Upper lobe of left lung (tissue), 6 donors: ENCODE data around the gene LDLRAD3. TPM values are rescaled to one million over a fixed set of nuclear protein-coding genes. Genes with fewer than 3 reads are reported as not detected.

Experiments
- ATAC-seq, 2 donors: fragments of 200-7000 bp; cut with Tn5 transposase; one replicate each; pipeline ENCODE4 v1.9.1; 2022; ENCODE audit warnings: mild to moderate bottlenecking in 2 of 2, moderate library complexity in 2 of 2; ENCODE audit not compliant: low FRiP score in 2 of 2
- DNase-seq, 2 donors: peaks; one replicate each; pipeline ENCODE4 v3.0.0-alpha.2; 2019 to 2020
- H3K27ac ChIP-seq, 4 donors: fragments of 200-600 bp; sonication (generic); one replicate each; pipeline ENCODE4 v1.5.1; 2016 to 2019
- H3K27me3 ChIP-seq, 4 donors: fragments of 200-600 bp; sonication (generic); one replicate each; pipeline ENCODE4 v1.5.1; 2017 to 2019
- H3K36me3 ChIP-seq, 4 donors: fragments of 200-600 bp; sonication (generic); one replicate each; pipeline ENCODE4 v1.5.1; 2016 to 2019
- H3K4me1 ChIP-seq, 4 donors: fragments of 200-600 bp; sonication (generic); one replicate each; pipeline ENCODE4 v1.5.1; 2018 to 2019
- H3K4me3 ChIP-seq, 4 donors: fragments of 200-600 bp; sonication (generic); one replicate each; pipeline ENCODE4 v1.5.1; 2017 to 2019; ENCODE audit warnings: mild to moderate bottlenecking in 2 of 4, moderate library complexity in 1 of 4
- H3K9me3 ChIP-seq, 4 donors: fragments of 200-600 bp; sonication (generic); one replicate each; pipeline ENCODE4 v1.5.1; 2018 to 2019
- CTCF ChIP-seq, 6 experiments: fragments of 450-650 bp in 4 of 6; fragments of 200-600 bp in 2 of 6; sonication (generic) in 2 of 6; IDR thresholded peaks; one replicate each; pipeline ENCODE4 v1.5.1; 2016 to 2019; ENCODE audit warnings: antibody characterized with exemption in 6 of 6
- EP300 ChIP-seq, 4 donors: sonication (generic); formaldehyde crosslinking; IDR thresholded peaks; one replicate each; pipeline ENCODE4 v1.5.1; 2017; ENCODE audit warnings: antibody characterized with exemption in 4 of 4, control low read depth in 2 of 4
- POLR2A ChIP-seq, 4 donors: fragments of 450-650 bp; IDR thresholded peaks; one replicate each; pipeline ENCODE4 v1.5.1; 2016 to 2017; ENCODE audit warnings: antibody characterized with exemption in 4 of 4, mild to moderate bottlenecking in 2 of 4
- POLR2AphosphoS5 ChIP-seq, 2 donors: sonication (generic); formaldehyde crosslinking; IDR thresholded peaks; one replicate each; pipeline ENCODE4 v1.5.1; 2017; ENCODE audit warnings: antibody characterized with exemption in 2 of 2
- WGBS, 2 donors: methylation state at CpG; one replicate each; pipeline ENCODE4 v1.1.5; 2017 to 2018; 5-methylcytosine and 5-hydroxymethylcytosine counted together
- total RNA-seq, 6 donors: library from RNA; depleted of rRNA in 4 of 6; stranded (reverse); fragments of >200 nt in 4 of 6; gene quantifications; one replicate each; pipeline versions ENCODE4 v1.1.0 to v1.2.1, GENCODE V29; 2016 to 2021
- donor health status: DM: no; HTN: no; CAD: no; lungs with moderate emphysema.
- donor health status: DM: no; HTN: yes; CAD: no; lungs with severe emphysema.

LDLRAD3 gene
- total RNA-seq, 6 donors from 2014 or later: 4.4 to 16.8 (median 7.4) TPM

DNA sequence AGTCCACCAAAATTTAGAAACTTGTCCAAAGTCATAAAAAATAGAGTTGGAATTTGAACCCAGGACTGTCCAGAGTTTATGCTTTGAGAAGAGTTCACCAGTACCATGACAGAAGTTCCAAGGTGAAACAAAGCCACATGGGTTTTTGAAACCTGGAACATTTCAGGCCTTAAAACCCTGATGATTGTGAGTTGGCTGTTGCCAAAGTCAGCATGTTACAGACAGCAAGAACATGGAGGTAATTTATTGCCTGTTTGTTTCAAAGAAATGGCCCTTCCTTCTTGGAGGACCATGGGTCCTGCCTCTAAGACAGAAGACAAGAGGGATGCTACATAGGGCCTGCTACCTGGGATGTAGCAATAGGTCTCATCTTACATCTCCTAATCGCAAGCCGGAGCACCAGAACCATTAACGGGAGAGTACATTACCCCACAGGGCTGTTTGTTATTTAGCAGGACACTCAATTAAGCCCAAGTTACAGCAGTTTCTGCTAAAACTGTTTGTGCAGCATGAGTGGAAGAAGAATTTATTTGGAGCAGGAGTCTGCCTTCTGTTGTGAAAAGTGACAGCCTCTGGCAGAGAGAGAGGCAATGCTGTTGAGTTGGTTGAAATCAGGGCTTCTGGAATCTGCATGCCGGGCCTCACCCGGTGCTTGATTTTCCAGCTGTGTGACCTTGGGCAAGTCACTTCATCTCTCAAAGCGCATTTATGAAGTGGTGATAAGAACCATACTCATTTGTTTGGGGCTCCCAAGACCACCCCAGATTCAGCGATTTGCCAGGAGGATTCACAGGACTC lies 136.2 kb downstream of the LDLRAD3 start:
- Histone ChIP-seq H3K36me3 (no peaks in the 10 kb centered on the region), H3K9me3 (no peaks in the 10 kb centered on the region), H3K27ac (no peak overlapping the region), H3K27me3 (no peaks in the 10 kb centered on the region), H3K4me3 (no peak overlapping the region), H3K4me1 (no peaks in the 10 kb centered on the region)
- ATAC-seq (no peak), DNase-seq (no peak)
- TF ChIP-seq POLR2AphosphoS5 (IDR thresholded peaks at IDR 0.05) (no peak), CTCF (IDR thresholded peaks at IDR 0.05) (no peak), POLR2A (IDR thresholded peaks at IDR 0.05) (no peak), EP300 (IDR thresholded peaks at IDR 0.05) (no peak)
- WGBS, 2 donors: 74 to 82% methylated on average over 7 of the region's 7 CpGs

- Histone ChIP-seq H3K36me3 (no peaks in the 10 kb centered on the region), H3K4me1 (no peaks in the 10 kb centered on the region), H3K4me3 (no peak overlapping the region), H3K27ac (no peak overlapping the region), H3K27me3 (no peaks in the 10 kb centered on the region), H3K9me3 (no peaks in the 10 kb centered on the region)
- 85 to 92% methylated on average over 11 of the region's 11 CpGs for WGBS, 2 donors
- DNase-seq: no peak
- no peak for ATAC-seq
- TF ChIP-seq POLR2A (IDR thresholded peaks at IDR 0.05) (no peak), POLR2AphosphoS5 (IDR thresholded peaks at IDR 0.05) (no peak), CTCF (IDR thresholded peaks at IDR 0.05) (no peak), EP300 (IDR thresholded peaks at IDR 0.05) (no peak)
Measured at GRCh38 chr11:36081274-36081945, 137.5 kb downstream of the LDLRAD3 start.

DNA sequence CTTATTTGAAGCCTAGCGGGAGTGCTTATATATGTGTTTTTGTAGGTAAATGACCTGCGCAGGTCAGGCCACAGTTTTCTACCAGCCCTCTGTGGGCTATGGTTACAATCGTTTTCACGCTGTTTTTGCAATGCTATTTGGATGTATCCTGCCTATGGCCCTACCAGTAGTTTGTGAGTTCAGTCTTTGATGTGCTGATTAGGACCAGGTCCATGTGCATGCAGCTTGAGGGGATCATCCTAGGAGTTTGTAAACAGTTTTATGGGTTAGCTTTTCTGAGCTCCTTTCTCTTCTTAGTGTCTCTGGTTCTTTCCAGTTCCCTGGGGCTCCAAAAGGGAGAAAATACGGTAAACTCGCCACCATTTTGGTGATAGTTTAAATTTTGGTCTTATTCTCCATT lies 142.5 kb downstream of the LDLRAD3 start:
- H3K9me3 ChIP-seq: no peaks in the 10 kb centered on the region
- no peak overlapping the region for H3K4me3 ChIP-seq
- 81 to 90% methylated on average over 6 of the region's 6 CpGs for WGBS, 2 donors
- no peaks in the 10 kb centered on the region for H3K36me3 ChIP-seq
- DNase-seq (no peak), ATAC-seq (no peak)
- no peak for TF ChIP-seq POLR2A (IDR thresholded peaks at IDR 0.05)
- TF ChIP-seq POLR2AphosphoS5 (IDR thresholded peaks at IDR 0.05): no peak
- TF ChIP-seq CTCF (IDR thresholded peaks at IDR 0.05): no peak
- TF ChIP-seq EP300 (IDR thresholded peaks at IDR 0.05): no peak
- no peaks in the 10 kb centered on the region for H3K4me1 ChIP-seq
- H3K27ac ChIP-seq: no peak overlapping the region
- no peaks in the 10 kb centered on the region for H3K27me3 ChIP-seq

GRCh38 chr11:36088266-36088972 lies 144.6 kb downstream of the LDLRAD3 start:
- Histone ChIP-seq H3K4me1 (no peaks in the 10 kb centered on the region), H3K36me3 (no peaks in the 10 kb centered on the region), H3K9me3 (no peaks in the 10 kb centered on the region), H3K27ac (no peak overlapping the region), H3K27me3 (no peaks in the 10 kb centered on the region), H3K4me3 (no peak overlapping the region)
- no peak for TF ChIP-seq CTCF (IDR thresholded peaks at IDR 0.05)
- no peak for TF ChIP-seq POLR2AphosphoS5 (IDR thresholded peaks at IDR 0.05)
- no peak for TF ChIP-seq POLR2A (IDR thresholded peaks at IDR 0.05)
- no peak for TF ChIP-seq EP300 (IDR thresholded peaks at IDR 0.05)
- DNase-seq (no peak), ATAC-seq (peak in 1 of 2 donors; percentile 37)
- WGBS, 2 donors: 53 to 61% methylated on average over 6 of the region's 6 CpGs
